Right lobe of liver (tissue), 6 donors: Measurements from ENCODE around the gene KPNB1. TPM values are rescaled to one million over a fixed set of nuclear protein-coding genes. Genes with fewer than 3 reads are reported as not detected.

Experiments
- ATAC-seq, 4 donors: fragments of 200-7000 bp; cut with Tn5 transposase; one replicate each; pipeline ENCODE4 v1.9.1; 2020; ENCODE audit warnings: mild to moderate bottlenecking in 4 of 4, moderate library complexity in 4 of 4
- DNase-seq, 3 donors: peaks; one replicate each; pipeline ENCODE4 v3.0.0-alpha.2; 2020
- H3K27ac ChIP-seq, 3 donors: fragments of 200-600 bp; one replicate each; pipeline ENCODE4 v1.8.0; 2022
- H3K27me3 ChIP-seq, 2 donors: fragments of 200-600 bp; one replicate each; pipeline ENCODE4 v1.8.0; 2022
- H3K36me3 ChIP-seq, 4 donors: fragments of 200-600 bp; sonication (generic) in 1 of 4; one replicate each; pipeline versions ENCODE4 v1.5.1 to v1.8.0; 2017 to 2022; ENCODE audit warnings: control low read depth in 1 of 4
- H3K4me1 ChIP-seq, 4 donors: fragments of 200-600 bp; sonication (generic) in 1 of 4; one replicate each; pipeline versions ENCODE4 v1.5.1 to v1.8.0; 2017 to 2022; ENCODE audit warnings: control low read depth in 1 of 4
- H3K4me3 ChIP-seq, 3 donors: fragments of 200-600 bp; one replicate each; pipeline ENCODE4 v1.8.0; 2022
- H3K9me3 ChIP-seq, 4 donors: fragments of 200-600 bp; sonication (generic) in 1 of 4; one replicate each; pipeline versions ENCODE4 v1.5.1 to v1.8.0; 2017 to 2022; ENCODE audit warnings: control low read depth in 1 of 4
- POLR2A ChIP-seq: fragments of 450-650 bp; IDR thresholded peaks from one replicate; pipeline ENCODE4 v1.6.1; 2017; ENCODE audit warnings: antibody characterized with exemption, mild to moderate bottlenecking
- WGBS: methylation state at CpG from one replicate; pipeline ENCODE4 v1.1.6; 2018; ENCODE audit warnings: low coverage, low lambda C conversion rate; ENCODE audit not compliant: insufficient coverage; ENCODE audit errors: missing lambda C conversion rate; 5-methylcytosine and 5-hydroxymethylcytosine counted together
- intact Hi-C, 2 donors: fragments of 100-400 bp; cut with DNase I; formaldehyde crosslinking; loops; one replicate each; pipeline versions ENCODE4 v1.11.2 to v1.14.1; 2022
- total RNA-seq, 6 experiments: library from RNA; depleted of rRNA in 2 of 6; stranded (reverse); fragments of >200 nt in 2 of 6; fragmentation: NEBNext Ultra II Directional in 3 of 6; extraction: Animal tissue kit (Norgen Biotek cat#: 25700) in 3 of 6; gene quantifications; one replicate each; pipeline versions ENCODE4 v1.1.0 to v1.2.4, GENCODE V29; 2016 to 2023
- TF ChIP-seq, protein P1 (sequence below), 4 donors: fragments of 200-600 bp in 3 of 4; fragments of 450-650 bp in 1 of 4; IDR thresholded peaks; one replicate each; pipeline versions ENCODE4 v1.5.1 to v1.8.0; 2016 to 2022; ENCODE audit warnings: antibody characterized with exemption in 4 of 4, mild to moderate bottlenecking in 2 of 4
- donor health status: DM: no; HTN: yes; CAD: no.
- donor health status: DM: no; HTN: no; CAD: no.
- donor health status: DM: no; HTN: no; CAD: no.
- donor health status: DM: no; HTN: yes; CAD: no.
- donor health status: DM: no; HTN: yes; CAD: no.

KPNB1 gene
- total RNA-seq, 6 experiments from 2014 or later, result 80.8 to 104 (median 94.5) TPM

DNA sequence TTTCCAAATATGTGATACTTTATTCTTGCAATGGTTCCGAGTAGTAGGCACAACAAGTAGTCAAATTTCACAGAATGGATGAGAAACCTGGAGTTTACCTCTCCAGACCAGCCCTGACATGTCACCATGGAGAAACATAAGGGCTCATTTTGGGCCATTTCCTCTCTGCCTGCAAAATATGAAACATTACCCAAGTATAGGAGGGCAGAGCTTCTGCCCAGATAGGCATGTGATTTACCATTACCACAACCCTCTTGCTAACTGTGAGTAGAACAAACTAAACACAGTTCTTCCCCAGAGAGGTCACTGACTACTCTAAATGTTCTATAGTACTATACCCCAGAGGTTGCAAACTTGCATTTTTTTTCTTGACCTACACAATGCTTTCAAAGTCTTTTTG is 15.7 kb upstream of the KPNB1 start:
- no peak overlapping the region for H3K4me3 ChIP-seq
- TF ChIP-seq POLR2A, result no peak
- TF ChIP-seq, protein P1, sequence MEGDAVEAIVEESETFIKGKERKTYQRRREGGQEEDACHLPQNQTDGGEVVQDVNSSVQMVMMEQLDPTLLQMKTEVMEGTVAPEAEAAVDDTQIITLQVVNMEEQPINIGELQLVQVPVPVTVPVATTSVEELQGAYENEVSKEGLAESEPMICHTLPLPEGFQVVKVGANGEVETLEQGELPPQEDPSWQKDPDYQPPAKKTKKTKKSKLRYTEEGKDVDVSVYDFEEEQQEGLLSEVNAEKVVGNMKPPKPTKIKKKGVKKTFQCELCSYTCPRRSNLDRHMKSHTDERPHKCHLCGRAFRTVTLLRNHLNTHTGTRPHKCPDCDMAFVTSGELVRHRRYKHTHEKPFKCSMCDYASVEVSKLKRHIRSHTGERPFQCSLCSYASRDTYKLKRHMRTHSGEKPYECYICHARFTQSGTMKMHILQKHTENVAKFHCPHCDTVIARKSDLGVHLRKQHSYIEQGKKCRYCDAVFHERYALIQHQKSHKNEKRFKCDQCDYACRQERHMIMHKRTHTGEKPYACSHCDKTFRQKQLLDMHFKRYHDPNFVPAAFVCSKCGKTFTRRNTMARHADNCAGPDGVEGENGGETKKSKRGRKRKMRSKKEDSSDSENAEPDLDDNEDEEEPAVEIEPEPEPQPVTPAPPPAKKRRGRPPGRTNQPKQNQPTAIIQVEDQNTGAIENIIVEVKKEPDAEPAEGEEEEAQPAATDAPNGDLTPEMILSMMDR (IDR thresholded peaks at IDR 0.05), result no peak
- H3K9me3 ChIP-seq, result no peaks in the 10 kb centered on the region
- no peaks in the 10 kb centered on the region for H3K4me1 ChIP-seq
- 92% methylated on average over 1 of the region's 1 CpG for WGBS
- ATAC-seq (no peak), DNase-seq (no peak)
- no peaks in the 10 kb centered on the region for H3K27me3 ChIP-seq
- intact Hi-C loops, result no loop called here
- H3K36me3 ChIP-seq, result no peaks in the 10 kb centered on the region
- H3K27ac ChIP-seq, result no peak overlapping the region

DNA sequence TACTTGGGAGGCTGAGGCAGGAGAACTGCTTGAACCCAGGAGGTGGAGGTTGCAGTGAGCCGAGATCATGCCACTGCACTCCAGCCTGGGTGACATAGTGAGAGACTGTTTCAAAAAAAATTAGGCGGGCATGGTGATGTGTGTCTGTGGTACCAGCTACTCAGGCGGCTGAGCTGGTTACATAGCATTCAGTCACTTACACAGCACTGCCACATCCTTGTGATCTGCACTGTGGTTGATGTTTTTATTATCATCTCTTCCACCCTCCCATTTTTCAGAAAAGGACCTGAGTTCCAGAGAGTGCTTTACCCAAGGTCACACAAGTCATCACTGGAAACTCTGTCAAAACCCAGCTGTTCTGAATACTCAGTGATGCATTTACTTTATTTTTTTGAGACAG is 14.8 kb upstream of the KPNB1 start:
- ATAC-seq (no peak), DNase-seq (no peak)
- no peak for TF ChIP-seq POLR2A
- TF ChIP-seq, protein P1 (IDR thresholded peaks at IDR 0.05), result no peak
- 100% methylated on average over 2 of the region's 3 CpGs for WGBS
- no peak overlapping the region for H3K4me3 ChIP-seq
- no peaks in the 10 kb centered on the region for H3K27me3 ChIP-seq
- H3K27ac ChIP-seq, result no peak overlapping the region
- H3K9me3 ChIP-seq, result no peaks in the 10 kb centered on the region
- no peaks in the 10 kb centered on the region for H3K4me1 ChIP-seq
- no peaks in the 10 kb centered on the region for H3K36me3 ChIP-seq
- intact Hi-C loops, result no loop called here

DNA sequence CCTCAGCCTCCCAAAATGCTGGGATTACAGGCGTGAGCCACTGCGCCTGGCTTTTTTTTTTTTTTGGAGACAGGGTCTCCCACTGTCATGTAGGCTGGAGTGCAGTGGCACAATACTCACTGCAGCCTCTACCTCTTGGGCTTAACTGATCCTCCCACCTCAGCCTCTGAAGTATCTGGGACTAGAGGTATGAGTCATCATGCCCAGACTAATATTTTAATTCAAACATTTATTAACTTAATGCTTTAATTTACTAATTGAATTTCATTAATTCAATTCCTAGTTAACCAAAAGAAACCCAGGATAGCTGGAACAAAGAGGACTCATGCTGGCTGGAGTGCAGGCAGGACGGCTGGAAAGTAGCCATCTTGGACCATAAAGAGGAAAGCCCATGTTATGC is 14.0 kb upstream of the KPNB1 start:
- Histone ChIP-seq H3K4me1 (no peaks in the 10 kb centered on the region), H3K27ac (no peak overlapping the region), H3K27me3 (no peaks in the 10 kb centered on the region), H3K4me3 (no peak overlapping the region), H3K36me3 (no peaks in the 10 kb centered on the region), H3K9me3 (no peaks in the 10 kb centered on the region)
- intact Hi-C loops, result no loop called here
- 74% methylated on average over 3 of the region's 3 CpGs for WGBS
- DNase-seq (no peak), ATAC-seq (no peak)
- no peak for TF ChIP-seq POLR2A
- TF ChIP-seq, protein P1 (IDR thresholded peaks at IDR 0.05), result no peak

DNA sequence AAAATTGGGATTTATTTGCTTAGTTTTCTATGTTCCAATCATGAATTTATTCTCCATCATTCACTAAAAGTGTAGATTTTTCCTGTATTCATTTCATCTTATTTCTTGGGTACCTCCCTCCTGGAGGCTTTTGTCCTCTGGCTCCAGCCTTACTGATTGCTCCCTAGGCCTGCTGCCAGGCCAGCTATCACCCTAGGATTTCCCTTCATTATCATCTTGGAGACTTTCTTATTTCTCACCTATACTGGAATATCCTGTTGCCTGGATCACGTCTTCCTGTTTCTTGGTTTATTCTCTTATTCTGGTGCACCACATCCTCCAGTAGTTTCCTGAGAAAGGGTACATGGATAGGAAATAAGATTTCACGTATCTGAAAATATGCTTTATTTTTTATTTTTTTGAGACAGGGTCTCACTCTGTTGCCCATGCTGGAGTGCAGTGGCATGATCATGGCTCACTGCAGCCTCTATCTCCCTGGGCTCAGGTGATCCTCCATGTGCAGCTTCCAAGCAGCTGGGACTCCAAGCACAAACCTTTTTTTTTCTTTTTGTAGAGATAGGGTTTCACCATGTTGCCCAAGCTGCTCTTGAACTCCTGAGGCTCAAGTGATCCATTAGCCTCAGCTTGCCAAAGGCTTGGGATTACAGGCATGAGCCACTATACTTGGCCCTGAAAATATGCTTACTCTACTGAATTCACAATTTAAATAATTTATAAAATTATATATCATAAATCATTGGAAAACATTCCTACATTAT is 13.3 kb upstream of the KPNB1 start:
- H3K36me3 ChIP-seq, result no peaks in the 10 kb centered on the region
- no peak overlapping the region for H3K27ac ChIP-seq
- WGBS, result 70% methylated on average over 2 of the region's 2 CpGs
- DNase-seq (no peak), ATAC-seq (peak; percentile 24 to 67 (median 45))
- no peaks in the 10 kb centered on the region for H3K9me3 ChIP-seq
- intact Hi-C loops, result no loop called here
- no peaks in the 10 kb centered on the region for H3K4me1 ChIP-seq
- H3K4me3 ChIP-seq, result no peak overlapping the region
- no peaks in the 10 kb centered on the region for H3K27me3 ChIP-seq
- TF ChIP-seq POLR2A, result no peak
- TF ChIP-seq, protein P1 (IDR thresholded peaks at IDR 0.05), result no peak
